HL-60 (cell line): Measurements from ENCODE around the gene SHH.

Experiments used
- DNase-seq, 2 experiments: peaks; one replicate each; pipeline ENCODE4 v3.0.0-alpha.2; 2010 to 2020; ENCODE audit warnings: low read depth in 1 of 2, low spot score in 1 of 2
- H3K27ac ChIP-seq: fragments of 250-450 bp; sonication (Bioruptor Pico); replicated peaks from 2 replicates; pipeline ENCODE4 v1.5.1; 2020; ENCODE audit warnings: mild to moderate bottlenecking, moderate library complexity
- H3K27me3 ChIP-seq: fragments of 250-450 bp; sonication (Bioruptor Pico); 2 replicates; pipeline ENCODE4 v1.5.1; 2021; ENCODE audit warnings: mild to moderate bottlenecking, moderate library complexity; ENCODE audit not compliant: insufficient read depth, poor library complexity, severe bottlenecking
- H3K4me3 ChIP-seq: replicated peaks from 2 replicates; pipeline ENCODE4 v1.5.1; 2011; ENCODE audit warnings: mild to moderate bottlenecking, control low read depth, low read length; ENCODE audit not compliant: insufficient read depth
- CTCF ChIP-seq: IDR thresholded peaks from one replicate; pipeline ENCODE4 v1.5.1; 2011; ENCODE audit warnings: low read length, control low read depth, inconsistent platforms; ENCODE audit not compliant: insufficient read depth
- GABPA ChIP-seq: IDR thresholded peaks from 2 replicates; pipeline ENCODE4 v1.6.1; 2012; ENCODE audit warnings: low read depth
- POLR2AphosphoS5 ChIP-seq: IDR thresholded peaks from 2 replicates; pipeline ENCODE4 v1.6.1; 2012; ENCODE audit warnings: low read depth
- REST ChIP-seq: IDR thresholded peaks from 2 replicates; pipeline ENCODE4 v1.6.1; 2012; ENCODE audit warnings: low read depth; ENCODE audit not compliant: insufficient replicate concordance
- SPI1 ChIP-seq: IDR thresholded peaks from 2 replicates; pipeline ENCODE4 v1.6.1; 2012; ENCODE audit warnings: low read depth, mild to moderate bottlenecking, borderline replicate concordance

Gene SHH

DNA sequence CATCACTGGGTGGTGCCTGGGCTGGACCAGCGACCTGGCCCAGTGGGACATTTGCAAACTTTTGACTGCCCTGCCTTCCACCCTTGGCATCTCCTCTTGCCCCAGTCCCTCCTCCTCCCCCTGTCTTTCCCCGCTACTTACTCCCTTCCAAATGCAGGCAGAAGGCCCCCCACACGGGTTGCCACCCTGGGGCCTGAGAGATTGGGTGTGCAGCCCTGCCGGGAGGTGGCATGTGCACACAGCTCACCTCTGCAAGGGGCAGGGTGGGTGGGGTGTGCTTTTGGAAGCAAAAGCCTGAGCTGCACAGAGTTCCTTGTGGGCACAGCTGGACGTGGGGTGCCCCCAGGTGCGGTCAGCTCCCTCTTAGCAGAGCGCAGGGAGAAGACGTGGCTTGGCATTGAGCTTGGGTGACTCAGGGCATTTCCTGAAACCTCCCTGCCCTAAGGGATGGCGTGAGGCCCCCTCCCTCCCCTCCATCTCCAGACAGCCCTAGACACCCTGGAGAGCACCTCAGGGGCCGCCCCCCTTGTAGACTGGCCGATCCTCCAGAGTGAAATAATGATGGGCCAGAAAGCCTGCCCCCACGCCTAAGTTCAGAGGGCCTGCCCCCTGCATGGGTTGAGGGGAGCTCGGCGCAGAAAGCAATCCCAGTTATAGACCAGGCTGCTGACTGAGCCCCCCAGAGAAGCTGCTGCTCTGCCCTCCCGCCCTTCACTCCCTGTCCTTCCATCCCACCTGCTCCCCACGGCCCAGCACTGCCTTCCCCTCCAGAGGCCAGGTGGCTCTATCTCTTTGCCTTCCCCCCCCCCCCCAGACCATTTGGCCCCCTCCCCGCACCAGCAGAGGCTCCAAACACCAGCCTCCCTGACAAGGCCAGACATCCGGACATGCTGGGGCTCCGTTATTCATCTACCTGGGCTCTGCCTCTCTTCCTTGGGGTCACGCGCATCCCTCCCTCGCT is 2.3 kb upstream of the SHH start:
- H3K27ac ChIP-seq: no peak overlapping the region
- no peak for DNase-seq
- peaks cover 40% of the 10 kb centered on the region for H3K27me3 ChIP-seq
- no peak overlapping the region for H3K4me3 ChIP-seq
- TF ChIP-seq REST: no peak
- TF ChIP-seq CTCF: no peak
- no peak for TF ChIP-seq GABPA
- TF ChIP-seq SPI1: no peak
- TF ChIP-seq POLR2AphosphoS5: no peak

GRCh38 chr7:155813546-155814315 is 1.5 kb upstream of the SHH start:
- no peak for DNase-seq
- Histone ChIP-seq H3K4me3 (no peak overlapping the region), H3K27me3 (peaks cover 48% of the 10 kb centered on the region), H3K27ac (no peak overlapping the region)
- TF ChIP-seq SPI1 (no peak), CTCF (no peak), POLR2AphosphoS5 (no peak), GABPA (no peak), REST (no peak)

GRCh38 chr7:155813125-155813524 is 862 bp upstream of the SHH start:
- no peak overlapping the region for H3K27ac ChIP-seq
- H3K4me3 ChIP-seq: no peak overlapping the region
- TF ChIP-seq GABPA (no peak), SPI1 (no peak), REST (no peak), CTCF (no peak), POLR2AphosphoS5 (no peak)
- peaks cover 54% of the 10 kb centered on the region for H3K27me3 ChIP-seq
- no peak for DNase-seq
